CD8-positive, alpha-beta memory T cell (primary cell): ENCODE measurements around the gene PSMD3. TPM values are rescaled to one million over a fixed set of nuclear protein-coding genes. Genes with fewer than 3 reads are reported as not detected.
A peak's percentile ranks its signal among the peaks of the same experiment; 100 is the strongest.

Experiments used
- CTCF ChIA-PET: fragments of 350-600 bp; sonication (Branson Sonifier 250); formaldehyde crosslinking; loops from one replicate; lab custom pipeline; 2021; ENCODE audit warnings: antibody characterized with exemption; lab: Charles Lee
- POLR2A ChIA-PET: fragments of 350-600 bp; sonication (Branson Sonifier 250); formaldehyde crosslinking; loops from one replicate; lab custom pipeline; 2021; ENCODE audit warnings: antibody characterized with exemption; lab: Charles Lee
- DNase-seq, 5 donors: peaks; one replicate each; pipeline versions ENCODE4 v3.0.0 to v3.0.0-alpha.2; 2020 to 2022; ENCODE audit warnings: mixed read lengths in 1 of 5
- H3K27ac ChIP-seq: one replicate; pipeline ENCODE4 v1.7.0; 2013; ENCODE audit warnings: low read depth, mild to moderate bottlenecking, low read length, moderate library complexity
- H3K27me3 ChIP-seq: 2 replicates; pipeline ENCODE4 v1.7.0; 2013; ENCODE audit warnings: low read length, mild to moderate bottlenecking; ENCODE audit not compliant: insufficient read depth, poor library complexity, severe bottlenecking
- H3K36me3 ChIP-seq: 2 replicates; pipeline ENCODE4 v1.7.0; 2013; ENCODE audit warnings: mild to moderate bottlenecking, low read length, moderate library complexity; ENCODE audit not compliant: insufficient read depth
- H3K4me1 ChIP-seq: 2 replicates; pipeline ENCODE4 v1.7.0; 2013; ENCODE audit warnings: mild to moderate bottlenecking, low read length, moderate library complexity; ENCODE audit not compliant: insufficient read depth
- H3K4me3 ChIP-seq: 2 replicates; pipeline ENCODE4 v1.7.0; 2013; ENCODE audit warnings: mild to moderate bottlenecking, low read length
- H3K9me3 ChIP-seq: 2 replicates; pipeline ENCODE4 v1.7.0; 2013; ENCODE audit warnings: mild to moderate bottlenecking, low read length
- H3K27ac Mint-ChIP-seq, 8 donors: one replicate each; pipeline ENCODE4 v1.8.0; 2020 to 2021; ENCODE audit warnings: mixed read lengths in 8 of 8, mild to moderate bottlenecking in 6 of 8, inconsistent platforms in 3 of 8, moderate library complexity in 3 of 8
- H3K27me3 Mint-ChIP-seq, 2 donors: one replicate each; pipeline ENCODE4 v1.8.0; 2020 to 2021; ENCODE audit warnings: mixed read lengths in 2 of 2, mild to moderate bottlenecking in 1 of 2, moderate library complexity in 1 of 2
- H3K36me3 Mint-ChIP-seq, 3 donors: one replicate each; pipeline ENCODE4 v1.8.0; 2020 to 2021; ENCODE audit warnings: mixed read lengths in 3 of 3, inconsistent platforms in 1 of 3, mild to moderate bottlenecking in 1 of 3
- H3K4me1 Mint-ChIP-seq, 3 donors: one replicate each; pipeline ENCODE4 v1.8.0; 2020 to 2021; ENCODE audit warnings: mixed read lengths in 3 of 3, inconsistent platforms in 1 of 3, mild to moderate bottlenecking in 1 of 3
- H3K4me3 Mint-ChIP-seq, 7 donors: one replicate each; pipeline ENCODE4 v1.8.0; 2020 to 2021; ENCODE audit warnings: mixed read lengths in 7 of 7, mild to moderate bottlenecking in 6 of 7, moderate library complexity in 4 of 7, inconsistent platforms in 2 of 7
- H3K9me3 Mint-ChIP-seq, 5 donors: one replicate each; pipeline ENCODE4 v1.8.0; 2020 to 2022; ENCODE audit warnings: mixed read lengths in 5 of 5, mild to moderate bottlenecking in 3 of 5, moderate library complexity in 2 of 5, inconsistent platforms in 1 of 5
- polyA plus RNA-seq: library from polyadenylated mRNA; unstranded; fragments of 300-500 nt; fragmentation: Illumina TruSeq; gene quantifications from one replicate; pipeline ENCODE4 v1.2.3, GENCODE V29; 2021
- total RNA-seq, 2 experiments: library from RNA; stranded (reverse); gene quantifications; one replicate each; pipeline ENCODE4 v1.2.3, GENCODE V29; 2021

PSMD3 gene
- total and polyA plus RNA-seq, 3 experiments from 2014 or later, result 51.1 to 186 (median 185) TPM

- DNase-seq, result no peak
- POLR2A ChIA-PET, result no interaction called here
- Histone ChIP-seq H3K4me3 (no peak overlapping the region), H3K27me3 (no peaks in the 10 kb centered on the region), H3K27ac (no peak overlapping the region), H3K36me3 (no peaks in the 10 kb centered on the region), H3K9me3 (no peaks in the 10 kb centered on the region), H3K4me1 (no peaks in the 10 kb centered on the region)
- CTCF ChIA-PET, result no interaction called here
- Mint-ChIP-seq H3K4me3 (no peak overlapping the region), H3K36me3 (peaks cover 0 to 3% (median 0%) of the 10 kb centered on the region in 3 donors), H3K27me3 (peaks cover 13 to 51% of the 10 kb centered on the region in 2 donors), H3K4me1 (peaks cover 0 to 10% (median 3%) of the 10 kb centered on the region in 3 donors), H3K9me3 (no peaks in the 10 kb centered on the region), H3K27ac (no peak overlapping the region)
Observed at GRCh38 chr17:39972271-39972670, 8.3 kb upstream of the PSMD3 start.

- H3K9me3 Mint-ChIP-seq, result no peaks in the 10 kb centered on the region
- H3K27ac Mint-ChIP-seq, result no peak overlapping the region
- H3K4me1 Mint-ChIP-seq, result peaks cover 0 to 5% (median 0%) of the 10 kb centered on the region in 3 donors
- no peak overlapping the region for H3K4me3 Mint-ChIP-seq
- POLR2A ChIA-PET, result no interaction called here
- Histone ChIP-seq H3K27me3 (no peaks in the 10 kb centered on the region), H3K27ac (no peak overlapping the region), H3K4me1 (no peaks in the 10 kb centered on the region), H3K9me3 (no peaks in the 10 kb centered on the region), H3K36me3 (no peaks in the 10 kb centered on the region), H3K4me3 (no peak overlapping the region)
- peaks cover 0 to 3% (median 0%) of the 10 kb centered on the region in 3 donors for H3K36me3 Mint-ChIP-seq
- CTCF ChIA-PET, result interaction anchor here (0.9 to 1.0 kb wide), 2 partner anchors 11 to 265 kb away, joined by 3 read pairs; partner anchors contain the start of gene GSDMA
- no peak for DNase-seq
- H3K27me3 Mint-ChIP-seq, result peaks cover 13 to 48% of the 10 kb centered on the region in 2 donors
Observed at GRCh38 chr17:39973496-39973895, 7.1 kb upstream of the PSMD3 start.

- Mint-ChIP-seq H3K36me3 (peaks cover 0 to under 1% (median 0%) of the 10 kb centered on the region in 3 donors), H3K4me1 (peaks cover 2 to 3% (median 3%) of the 10 kb centered on the region in 3 donors), H3K27me3 (peaks cover 16 to 45% of the 10 kb centered on the region in 2 donors), H3K4me3 (no peak overlapping the region), H3K9me3 (no peaks in the 10 kb centered on the region), H3K27ac (peak overlapping the region in 2 of 8 donors; percentile 61 to 64)
- no peaks in the 10 kb centered on the region for H3K36me3 ChIP-seq
- CTCF ChIA-PET, result interaction anchor here (1.0 kb wide), 1 partner anchor 266 kb away, joined by 3 read pairs; no protein-coding TSS in a partner anchor
- POLR2A ChIA-PET, result no interaction called here
- H3K27me3 ChIP-seq, result no peaks in the 10 kb centered on the region
- H3K9me3 ChIP-seq, result no peaks in the 10 kb centered on the region
- DNase-seq, result peak in 1 of 5 donors; percentile 17
- H3K4me3 ChIP-seq, result no peak overlapping the region
- no peak overlapping the region for H3K27ac ChIP-seq
- H3K4me1 ChIP-seq, result peaks cover 2% of the 10 kb centered on the region
Observed at GRCh38 chr17:39974433-39974832, 6.2 kb upstream of the PSMD3 start.

- no peaks in the 10 kb centered on the region for H3K27me3 ChIP-seq
- no peaks in the 10 kb centered on the region for H3K9me3 ChIP-seq
- no peaks in the 10 kb centered on the region for H3K9me3 Mint-ChIP-seq
- no peak overlapping the region for H3K4me3 ChIP-seq
- peaks cover 12 to 36% of the 10 kb centered on the region in 2 donors for H3K27me3 Mint-ChIP-seq
- peak in 1 of 5 donors; percentile 5 for DNase-seq
- peaks cover 9% of the 10 kb centered on the region for H3K4me1 ChIP-seq
- no peak overlapping the region for H3K27ac ChIP-seq
- H3K27ac Mint-ChIP-seq, result no peak overlapping the region
- H3K36me3 ChIP-seq, result no peaks in the 10 kb centered on the region
- no peak overlapping the region for H3K4me3 Mint-ChIP-seq
- ChIA-PET CTCF (interaction anchor here (0.8 to 2.5 kb wide), 3 partner anchors 18 to 28 kb away, joined by 3 to 10 read pairs (median 3); no protein-coding TSS in a partner anchor), POLR2A (no interaction called here)
- H3K36me3 Mint-ChIP-seq, result peaks cover 0 to 5% (median 0%) of the 10 kb centered on the region in 3 donors
- H3K4me1 Mint-ChIP-seq, result peaks cover 11 to 14% (median 13%) of the 10 kb centered on the region in 3 donors
Observed at GRCh38 chr17:39975801-39976200, 4.8 kb upstream of the PSMD3 start.

GRCh38 chr17:39979016-39979670 is 1.5 kb upstream of the PSMD3 start:
- Mint-ChIP-seq H3K9me3 (no peaks in the 10 kb centered on the region), H3K27me3 (peaks cover 8 to 11% of the 10 kb centered on the region in 2 donors), H3K4me1 (peaks cover 31 to 42% (median 41%) of the 10 kb centered on the region in 3 donors), H3K36me3 (peaks cover 0 to 22% (median 0%) of the 10 kb centered on the region in 3 donors), H3K4me3 (peak overlapping the region in 4 of 7 donors; percentile 28 to 96 (median 82)), H3K27ac (peak overlapping the region in 3 of 8 donors; percentile 38 to 90 (median 60))
- Histone ChIP-seq H3K27me3 (no peaks in the 10 kb centered on the region), H3K4me1 (peaks cover 28% of the 10 kb centered on the region), H3K36me3 (peaks cover under 1% of the 10 kb centered on the region), H3K4me3 (no peak overlapping the region), H3K27ac (no peak overlapping the region), H3K9me3 (no peaks in the 10 kb centered on the region)
- no peak for DNase-seq
- CTCF ChIA-PET, result interaction anchor here (1.6 to 3.2 kb wide), 6 partner anchors 10 to 357 kb away, joined by 5 to 54 read pairs (median 8); no protein-coding TSS in a partner anchor
- POLR2A ChIA-PET, result interaction anchor here (1.9 kb wide), 1 partner anchor 20 kb away, joined by 7 read pairs; no protein-coding TSS in a partner anchor

- no peaks in the 10 kb centered on the region for H3K9me3 Mint-ChIP-seq
- H3K27me3 Mint-ChIP-seq, result peaks cover 8% of the 10 kb centered on the region in 2 donors
- peaks cover 34 to 46% (median 45%) of the 10 kb centered on the region in 3 donors for H3K4me1 Mint-ChIP-seq
- H3K4me3 Mint-ChIP-seq, result peak overlapping the region; percentile 89 to 96 (median 95)
- peaks cover 0 to 29% (median 0%) of the 10 kb centered on the region in 3 donors for H3K36me3 Mint-ChIP-seq
- DNase-seq, result peak in 2 of 5 donors; percentile 19 to 50
- Histone ChIP-seq H3K27ac (peak overlapping the region; percentile 85), H3K36me3 (peaks cover 8% of the 10 kb centered on the region), H3K4me1 (peaks cover 28% of the 10 kb centered on the region), H3K9me3 (no peaks in the 10 kb centered on the region), H3K27me3 (no peaks in the 10 kb centered on the region), H3K4me3 (peak overlapping the region; percentile 86)
- ChIA-PET POLR2A (interaction anchor here (0.6 to 1.9 kb wide), 13 partner anchors 21 to 518 kb away, joined by 3 to 17 read pairs (median 4); partner anchors contain the start of genes CASC3, CDK12, LRRC3C and ORMDL3), CTCF (interaction anchor here (0.9 to 3.2 kb wide), 22 partner anchors 11 to 359 kb away, joined by 3 to 54 read pairs (median 4); partner anchors contain the start of genes NR1D1 and ZPBP2)
- peak overlapping the region; percentile 90 to 98 (median 95) for H3K27ac Mint-ChIP-seq
Observed at GRCh38 chr17:39979893-39980350, 685 bp upstream of the PSMD3 start.

GRCh38 chr17:39981207-39981741 is 667 bp downstream of the PSMD3 start:
- H3K27me3 Mint-ChIP-seq, result peaks cover 4 to 8% of the 10 kb centered on the region in 2 donors
- peaks cover 21% of the 10 kb centered on the region for H3K36me3 ChIP-seq
- no peaks in the 10 kb centered on the region for H3K9me3 Mint-ChIP-seq
- POLR2A ChIA-PET, result interaction anchor here (0.6 to 1.9 kb wide), 13 partner anchors 22 to 1467 kb away, joined by 3 to 17 read pairs (median 4); partner anchors contain the start of genes CDK12, LRRC3C and ORMDL3
- peaks cover 28% of the 10 kb centered on the region for H3K4me1 ChIP-seq
- peaks cover 5 to 43% (median 8%) of the 10 kb centered on the region in 3 donors for H3K36me3 Mint-ChIP-seq
- H3K27ac ChIP-seq, result peak overlapping the region; percentile 85
- no peaks in the 10 kb centered on the region for H3K9me3 ChIP-seq
- H3K4me3 Mint-ChIP-seq, result peak overlapping the region; percentile 89 to 96 (median 95)
- CTCF ChIA-PET, result interaction anchor here (0.6 to 3.2 kb wide), 31 partner anchors 9 to 362 kb away, joined by 3 to 54 read pairs (median 3); partner anchors contain the start of genes LRRC3C, MIEN1, NR1D1 and ORMDL3
- H3K4me3 ChIP-seq, result peak overlapping the region; percentile 64
- DNase-seq, result no peak
- H3K4me1 Mint-ChIP-seq, result peaks cover 36 to 53% (median 52%) of the 10 kb centered on the region in 3 donors
- H3K27ac Mint-ChIP-seq, result peak overlapping the region; percentile 90 to 98 (median 95)
- no peaks in the 10 kb centered on the region for H3K27me3 ChIP-seq
